Measurements from ENCODE around the gene RAB30.

DNA sequence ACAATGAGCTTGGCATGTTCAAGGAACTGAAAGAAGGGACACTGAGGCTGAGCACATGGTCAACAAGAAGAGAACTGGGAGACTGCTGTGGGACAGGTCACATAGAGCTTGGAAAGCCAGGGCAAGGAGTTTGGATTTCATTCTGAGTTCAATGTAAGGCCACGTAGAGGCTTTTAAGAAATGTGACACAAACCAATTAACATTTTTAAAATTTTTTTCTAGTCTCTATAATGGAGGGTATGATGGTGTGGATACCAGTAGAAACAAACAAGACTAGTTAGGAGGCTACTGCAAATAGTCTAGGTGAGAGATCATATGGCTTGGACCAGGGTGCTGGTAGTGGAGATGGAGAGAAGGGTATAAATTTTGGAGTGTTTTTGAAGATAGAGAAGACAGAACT lies 56.7 kb downstream of the RAB30 start:
- TF ChIP-seq, protein P1, sequence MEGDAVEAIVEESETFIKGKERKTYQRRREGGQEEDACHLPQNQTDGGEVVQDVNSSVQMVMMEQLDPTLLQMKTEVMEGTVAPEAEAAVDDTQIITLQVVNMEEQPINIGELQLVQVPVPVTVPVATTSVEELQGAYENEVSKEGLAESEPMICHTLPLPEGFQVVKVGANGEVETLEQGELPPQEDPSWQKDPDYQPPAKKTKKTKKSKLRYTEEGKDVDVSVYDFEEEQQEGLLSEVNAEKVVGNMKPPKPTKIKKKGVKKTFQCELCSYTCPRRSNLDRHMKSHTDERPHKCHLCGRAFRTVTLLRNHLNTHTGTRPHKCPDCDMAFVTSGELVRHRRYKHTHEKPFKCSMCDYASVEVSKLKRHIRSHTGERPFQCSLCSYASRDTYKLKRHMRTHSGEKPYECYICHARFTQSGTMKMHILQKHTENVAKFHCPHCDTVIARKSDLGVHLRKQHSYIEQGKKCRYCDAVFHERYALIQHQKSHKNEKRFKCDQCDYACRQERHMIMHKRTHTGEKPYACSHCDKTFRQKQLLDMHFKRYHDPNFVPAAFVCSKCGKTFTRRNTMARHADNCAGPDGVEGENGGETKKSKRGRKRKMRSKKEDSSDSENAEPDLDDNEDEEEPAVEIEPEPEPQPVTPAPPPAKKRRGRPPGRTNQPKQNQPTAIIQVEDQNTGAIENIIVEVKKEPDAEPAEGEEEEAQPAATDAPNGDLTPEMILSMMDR (IDR thresholded peaks at IDR 0.05): no peak
- TF ChIP-seq POLR2A (IDR thresholded peaks at IDR 0.05): no peak
